ENCODE data around the gene PLEKHA7. TPM values are rescaled to one million over a fixed set of nuclear protein-coding genes. Genes with fewer than 3 reads are reported as not detected.

PLEKHA7 gene
- total and polyA plus RNA-seq, 2 donors: 2.0 to 7.3 TPM

DNA sequence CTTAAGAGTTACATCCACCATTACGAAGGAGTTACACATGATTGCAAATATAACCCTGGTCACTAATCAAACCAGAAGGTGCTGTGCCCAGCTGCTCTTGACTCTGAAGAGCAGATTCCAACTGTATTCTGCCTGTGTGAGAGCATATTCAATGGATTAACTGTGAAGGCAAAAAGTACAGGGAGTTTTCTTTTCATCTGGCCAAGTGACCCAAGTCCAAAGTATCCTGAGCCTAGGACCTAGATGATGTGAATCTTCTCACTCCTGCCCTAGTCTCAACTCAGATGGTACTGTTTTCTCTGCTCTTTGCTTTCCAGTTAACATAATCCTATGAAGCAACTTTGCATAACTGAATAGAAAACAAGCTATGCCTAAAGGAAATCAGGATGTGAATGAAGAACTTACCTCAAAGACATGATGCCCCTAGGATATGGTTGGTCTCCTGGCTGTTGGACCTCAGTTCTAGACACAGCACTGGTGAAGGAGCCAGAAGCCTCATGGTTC is 169.9 kb downstream of the PLEKHA7 start:
- Histone ChIP-seq H3K4me1 (ENCODE audit: control insufficient read depth in 2 of 2, insufficient read depth in 2 of 2, low read length in 2 of 2) (no peaks in the 10 kb centered on the region), H3K36me3 (ENCODE audit: control insufficient read depth in 2 of 2, insufficient read depth in 2 of 2, low read length in 1 of 2) (no peaks in the 10 kb centered on the region), H3K4me3 (ENCODE audit: low read length in 2 of 2) (no peak overlapping the region), H3K27ac (ENCODE audit: low read depth in 1 of 2, low read length in 1 of 2) (no peak overlapping the region), H3K9me3 (ENCODE audit: control insufficient read depth in 2 of 2, insufficient read depth in 1 of 2, low read length in 1 of 2) (no peaks in the 10 kb centered on the region), H3K27me3 (ENCODE audit: control insufficient read depth in 2 of 2, insufficient read depth in 1 of 2, low read length in 1 of 2) (no peaks in the 10 kb centered on the region)
- no peak for DNase-seq (ENCODE audit: low read depth in 6 of 9, low spot score in 9 of 9)
- 97% methylated on average over 1 of the region's 1 CpG for WGBS

DNA sequence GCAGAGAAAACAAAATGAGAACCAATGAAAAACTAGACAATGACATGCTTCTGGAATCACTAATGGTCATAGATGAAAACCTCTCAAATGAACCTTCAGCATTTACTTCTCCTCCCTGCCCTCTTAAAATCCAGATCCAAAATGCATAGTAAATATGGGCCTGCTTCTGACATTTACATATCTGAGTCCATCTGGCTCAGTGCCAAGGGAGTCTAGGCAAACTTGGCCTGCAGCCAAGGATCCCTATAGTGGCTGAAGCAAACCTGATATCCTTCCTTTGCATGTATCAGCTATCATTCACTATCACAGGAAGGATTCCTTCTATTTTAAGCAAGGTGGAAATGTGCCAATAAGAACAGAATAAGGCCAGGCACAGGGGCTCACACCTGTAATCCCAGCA is 170.9 kb downstream of the PLEKHA7 start:
- Histone ChIP-seq H3K4me3 (ENCODE audit: low read length in 2 of 2) (no peak overlapping the region), H3K36me3 (ENCODE audit: control insufficient read depth in 2 of 2, insufficient read depth in 2 of 2, low read length in 1 of 2) (no peaks in the 10 kb centered on the region), H3K9me3 (ENCODE audit: control insufficient read depth in 2 of 2, insufficient read depth in 1 of 2, low read length in 1 of 2) (no peaks in the 10 kb centered on the region), H3K27me3 (ENCODE audit: control insufficient read depth in 2 of 2, insufficient read depth in 1 of 2, low read length in 1 of 2) (no peaks in the 10 kb centered on the region), H3K4me1 (ENCODE audit: control insufficient read depth in 2 of 2, insufficient read depth in 2 of 2, low read length in 2 of 2) (no peaks in the 10 kb centered on the region), H3K27ac (ENCODE audit: low read depth in 1 of 2, low read length in 1 of 2) (no peak overlapping the region)
- DNase-seq (ENCODE audit: low read depth in 6 of 9, low spot score in 9 of 9): no peak

DNA sequence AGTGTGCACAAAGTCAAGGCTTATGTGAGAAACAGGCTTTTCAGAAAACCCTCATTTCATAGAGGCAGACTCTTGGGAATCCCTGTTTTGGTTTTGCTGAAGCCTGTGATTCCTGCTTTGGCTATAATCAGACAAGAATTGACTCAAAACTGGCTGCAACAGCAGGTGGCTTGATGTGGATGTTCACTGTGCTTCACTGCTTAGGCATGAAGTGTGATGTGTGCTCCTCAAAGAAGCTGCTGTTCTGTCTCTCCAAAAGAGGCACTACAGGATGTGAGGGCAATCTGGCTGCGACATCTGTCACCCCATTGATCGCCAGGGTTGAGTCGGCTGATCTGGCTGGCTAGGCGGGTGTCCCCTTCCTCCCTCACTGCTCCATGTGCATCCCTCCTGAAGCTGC is 172.2 kb downstream of the PLEKHA7 start:
- Histone ChIP-seq H3K9me3 (ENCODE audit: control insufficient read depth in 2 of 2, insufficient read depth in 1 of 2, low read length in 1 of 2) (no peaks in the 10 kb centered on the region), H3K27ac (ENCODE audit: low read depth in 1 of 2, low read length in 1 of 2) (no peak overlapping the region), H3K27me3 (ENCODE audit: control insufficient read depth in 2 of 2, insufficient read depth in 1 of 2, low read length in 1 of 2) (no peaks in the 10 kb centered on the region), H3K4me1 (ENCODE audit: control insufficient read depth in 2 of 2, insufficient read depth in 2 of 2, low read length in 2 of 2) (no peaks in the 10 kb centered on the region), H3K36me3 (ENCODE audit: control insufficient read depth in 2 of 2, insufficient read depth in 2 of 2, low read length in 1 of 2) (no peaks in the 10 kb centered on the region), H3K4me3 (ENCODE audit: low read length in 2 of 2) (no peak overlapping the region)
- WGBS: 96% methylated on average over 4 of the region's 4 CpGs
- no peak for DNase-seq (ENCODE audit: low read depth in 6 of 9, low spot score in 9 of 9)

DNA sequence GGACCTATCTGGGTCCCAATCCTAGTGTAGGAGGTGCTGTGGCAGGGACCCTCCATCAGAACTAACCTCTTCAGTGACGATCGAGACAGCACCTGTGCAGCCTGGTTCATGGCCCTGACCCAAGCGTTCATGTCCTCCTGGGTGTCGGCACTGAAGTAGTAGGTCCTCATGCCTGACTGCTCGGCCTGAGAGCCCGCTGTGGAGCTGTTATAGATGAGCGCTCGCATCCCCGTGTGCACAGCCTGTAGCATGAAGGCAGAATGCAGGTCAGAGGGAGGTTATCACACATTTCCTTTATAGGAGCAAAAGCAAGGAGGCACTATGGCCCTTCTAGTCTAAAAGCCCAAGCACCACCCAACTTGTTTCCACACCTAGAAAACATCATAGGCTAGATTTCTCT is 172.7 kb downstream of the PLEKHA7 start:
- no peak for DNase-seq (ENCODE audit: low read depth in 6 of 9, low spot score in 9 of 9)
- 98% methylated on average over 9 of the region's 9 CpGs for WGBS
- Histone ChIP-seq H3K4me3 (ENCODE audit: low read length in 2 of 2) (no peak overlapping the region), H3K4me1 (ENCODE audit: control insufficient read depth in 2 of 2, insufficient read depth in 2 of 2, low read length in 2 of 2) (no peaks in the 10 kb centered on the region), H3K36me3 (ENCODE audit: control insufficient read depth in 2 of 2, insufficient read depth in 2 of 2, low read length in 1 of 2) (no peaks in the 10 kb centered on the region), H3K9me3 (ENCODE audit: control insufficient read depth in 2 of 2, insufficient read depth in 1 of 2, low read length in 1 of 2) (no peaks in the 10 kb centered on the region), H3K27me3 (ENCODE audit: control insufficient read depth in 2 of 2, insufficient read depth in 1 of 2, low read length in 1 of 2) (no peaks in the 10 kb centered on the region), H3K27ac (ENCODE audit: low read depth in 1 of 2, low read length in 1 of 2) (no peak overlapping the region)

DNA sequence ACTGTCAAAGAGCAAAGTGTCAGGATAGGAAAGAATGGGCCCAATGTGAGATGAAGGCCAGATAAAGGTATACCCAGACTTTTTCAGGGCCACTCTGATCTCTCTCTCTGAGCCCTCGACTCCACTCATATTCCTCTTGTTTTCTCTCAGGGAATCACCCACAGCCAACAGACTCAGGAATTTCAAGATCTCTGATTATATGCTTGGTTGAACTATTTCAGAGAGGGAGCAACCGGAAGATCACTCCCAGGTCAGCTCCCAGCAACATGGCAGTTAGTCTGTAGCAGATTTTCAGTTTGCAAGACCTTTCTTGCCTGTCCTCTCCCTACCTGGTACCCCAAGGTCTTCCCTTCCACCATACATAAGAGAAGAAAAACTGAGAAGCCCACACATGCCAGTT is 173.3 kb downstream of the PLEKHA7 start:
- no peaks in the 10 kb centered on the region for H3K36me3 ChIP-seq (ENCODE audit: control insufficient read depth in 2 of 2, insufficient read depth in 2 of 2, low read length in 1 of 2)

DNA sequence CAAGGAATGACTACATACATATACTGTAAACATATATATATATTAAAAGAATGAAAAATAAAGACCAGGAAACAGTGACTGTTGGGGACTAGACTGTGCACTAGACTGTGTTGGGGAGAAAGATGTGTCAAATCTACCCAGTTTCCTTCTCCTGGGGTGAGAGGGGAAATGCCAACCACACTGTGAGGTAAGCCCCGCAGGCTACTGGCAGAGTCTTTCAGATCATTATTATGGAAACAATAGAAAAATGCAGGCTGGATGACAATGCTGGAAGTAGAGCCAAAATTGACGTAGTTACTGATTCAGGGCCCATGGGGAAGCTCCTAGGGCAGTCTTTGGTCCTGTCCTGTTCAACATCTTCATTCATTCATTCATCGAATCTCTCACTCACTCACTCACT is 174.4 kb downstream of the PLEKHA7 start:
- DNase-seq (ENCODE audit: low read depth in 6 of 9, low spot score in 9 of 9): no peak
- 82% methylated on average over 3 of the region's 3 CpGs for WGBS
- H3K36me3 ChIP-seq (ENCODE audit: control insufficient read depth in 2 of 2, insufficient read depth in 2 of 2, low read length in 1 of 2): no peaks in the 10 kb centered on the region
- no peaks in the 10 kb centered on the region for H3K9me3 ChIP-seq (ENCODE audit: control insufficient read depth in 2 of 2, insufficient read depth in 1 of 2, low read length in 1 of 2)
- H3K4me1 ChIP-seq (ENCODE audit: control insufficient read depth in 2 of 2, insufficient read depth in 2 of 2, low read length in 2 of 2): no peaks in the 10 kb centered on the region
- no peak overlapping the region for H3K4me3 ChIP-seq (ENCODE audit: low read length in 2 of 2)
- no peaks in the 10 kb centered on the region for H3K27me3 ChIP-seq (ENCODE audit: control insufficient read depth in 2 of 2, insufficient read depth in 1 of 2, low read length in 1 of 2)
- H3K27ac ChIP-seq (ENCODE audit: low read depth in 1 of 2, low read length in 1 of 2): no peak overlapping the region

More for the DNA sequence above, 173.3 kb downstream of the PLEKHA7 start:
- no peak overlapping the region for H3K27ac ChIP-seq (ENCODE audit: low read depth in 1 of 2, low read length in 1 of 2)
- H3K4me1 ChIP-seq (ENCODE audit: control insufficient read depth in 2 of 2, insufficient read depth in 2 of 2, low read length in 2 of 2): no peaks in the 10 kb centered on the region
- DNase-seq (ENCODE audit: low read depth in 6 of 9, low spot score in 9 of 9): no peak
- no peaks in the 10 kb centered on the region for H3K9me3 ChIP-seq (ENCODE audit: control insufficient read depth in 2 of 2, insufficient read depth in 1 of 2, low read length in 1 of 2)
- H3K27me3 ChIP-seq (ENCODE audit: control insufficient read depth in 2 of 2, insufficient read depth in 1 of 2, low read length in 1 of 2): no peaks in the 10 kb centered on the region
- 97% methylated on average over 2 of the region's 2 CpGs for WGBS
- H3K4me3 ChIP-seq (ENCODE audit: low read length in 2 of 2): no peak overlapping the region

DNA sequence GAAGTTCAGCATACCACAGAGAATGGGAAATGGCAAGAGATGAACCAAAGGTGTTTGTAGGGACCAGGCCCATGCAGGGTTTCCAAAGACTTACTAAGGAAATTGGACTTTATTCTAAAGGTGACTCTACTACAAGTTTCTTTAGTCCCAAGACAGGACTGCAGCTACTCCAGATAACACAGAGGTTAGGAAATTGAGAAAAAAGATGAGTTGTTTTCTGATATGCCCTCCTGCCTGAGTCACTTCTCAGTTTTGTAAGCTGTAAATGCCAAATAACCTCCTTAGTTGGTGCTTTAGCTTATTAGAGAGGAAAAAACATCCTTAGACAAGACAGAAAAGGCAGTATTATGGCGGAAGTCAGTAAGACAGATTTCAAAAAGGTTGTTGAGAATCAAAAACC is 179.8 kb downstream of the PLEKHA7 start:
- WGBS: 95% methylated on average over 1 of the region's 1 CpG
- DNase-seq (ENCODE audit: low read depth in 6 of 9, low spot score in 9 of 9): no peak
- Histone ChIP-seq H3K4me1 (ENCODE audit: control insufficient read depth in 2 of 2, insufficient read depth in 2 of 2, low read length in 2 of 2) (no peaks in the 10 kb centered on the region), H3K4me3 (ENCODE audit: low read length in 2 of 2) (no peak overlapping the region), H3K27me3 (ENCODE audit: control insufficient read depth in 2 of 2, insufficient read depth in 1 of 2, low read length in 1 of 2) (no peaks in the 10 kb centered on the region), H3K36me3 (ENCODE audit: control insufficient read depth in 2 of 2, insufficient read depth in 2 of 2, low read length in 1 of 2) (no peaks in the 10 kb centered on the region), H3K9me3 (ENCODE audit: control insufficient read depth in 2 of 2, insufficient read depth in 1 of 2, low read length in 1 of 2) (no peaks in the 10 kb centered on the region), H3K27ac (ENCODE audit: low read depth in 1 of 2, low read length in 1 of 2) (no peak overlapping the region)

DNA sequence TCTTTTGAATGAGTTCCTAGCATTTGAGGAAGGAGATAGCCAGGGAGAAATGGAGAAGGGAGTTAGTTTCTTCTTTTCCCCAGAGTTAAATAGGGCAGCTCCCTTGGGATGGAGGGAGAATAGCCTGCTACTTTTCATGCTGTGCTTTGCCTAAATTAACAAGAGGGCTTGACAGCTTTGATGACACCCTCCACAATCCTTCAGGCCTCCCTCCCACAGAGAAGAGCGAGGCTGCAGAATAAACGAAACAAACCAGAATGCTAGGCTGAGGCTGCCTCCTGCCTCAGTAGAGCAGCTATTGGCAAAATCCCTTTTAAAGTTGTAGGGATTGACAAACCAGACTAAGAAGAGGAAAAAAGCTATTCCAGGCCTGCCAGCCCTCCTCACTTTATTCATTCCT is 181.2 kb downstream of the PLEKHA7 start:
- 94% methylated on average over 2 of the region's 2 CpGs for WGBS
- no peak overlapping the region for H3K4me3 ChIP-seq (ENCODE audit: low read length in 2 of 2)
- H3K27ac ChIP-seq (ENCODE audit: low read depth in 1 of 2, low read length in 1 of 2): no peak overlapping the region

DNA sequence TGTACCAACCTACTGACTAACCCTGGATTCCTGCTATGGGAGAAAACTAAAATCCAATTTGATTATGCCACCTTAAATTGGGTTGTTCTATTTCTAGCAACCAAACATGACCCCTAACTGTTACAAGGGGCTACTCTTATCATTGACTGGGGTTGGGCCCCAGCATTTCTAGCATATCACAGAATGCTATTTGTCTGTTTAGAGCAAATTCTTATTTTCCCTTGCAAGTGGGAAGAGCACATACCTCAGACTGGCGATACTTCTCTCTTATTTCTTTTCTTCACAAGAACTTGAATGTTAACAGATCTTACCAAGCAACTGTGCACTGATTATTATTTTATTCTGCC is 182.0 kb downstream of the PLEKHA7 start:
- Histone ChIP-seq H3K27me3 (ENCODE audit: control insufficient read depth in 2 of 2, insufficient read depth in 1 of 2, low read length in 1 of 2) (no peaks in the 10 kb centered on the region), H3K4me3 (ENCODE audit: low read length in 2 of 2) (no peak overlapping the region), H3K36me3 (ENCODE audit: control insufficient read depth in 2 of 2, insufficient read depth in 2 of 2, low read length in 1 of 2) (no peaks in the 10 kb centered on the region), H3K27ac (ENCODE audit: low read depth in 1 of 2, low read length in 1 of 2) (no peak overlapping the region), H3K4me1 (ENCODE audit: control insufficient read depth in 2 of 2, insufficient read depth in 2 of 2, low read length in 2 of 2) (no peaks in the 10 kb centered on the region), H3K9me3 (ENCODE audit: control insufficient read depth in 2 of 2, insufficient read depth in 1 of 2, low read length in 1 of 2) (no peaks in the 10 kb centered on the region)
- 97% methylated on average over 1 of the region's 1 CpG for WGBS
- no peak for DNase-seq (ENCODE audit: low read depth in 6 of 9, low spot score in 9 of 9)

More for the DNA sequence above, 181.2 kb downstream of the PLEKHA7 start:
- DNase-seq (ENCODE audit: low read depth in 6 of 9, low spot score in 9 of 9): no peak
- no peaks in the 10 kb centered on the region for H3K36me3 ChIP-seq (ENCODE audit: control insufficient read depth in 2 of 2, insufficient read depth in 2 of 2, low read length in 1 of 2)
- H3K4me1 ChIP-seq (ENCODE audit: control insufficient read depth in 2 of 2, insufficient read depth in 2 of 2, low read length in 2 of 2): no peaks in the 10 kb centered on the region
- no peaks in the 10 kb centered on the region for H3K9me3 ChIP-seq (ENCODE audit: control insufficient read depth in 2 of 2, insufficient read depth in 1 of 2, low read length in 1 of 2)
- H3K27me3 ChIP-seq (ENCODE audit: control insufficient read depth in 2 of 2, insufficient read depth in 1 of 2, low read length in 1 of 2): no peaks in the 10 kb centered on the region

Data from thymus (tissue), 11 donors.